ENCODE measurements around the gene FAM25A.

FAM25A gene

GRCh38 chr10:87066865-87067264, 46.8 kb downstream of the FAM25A start:
- DNase-seq = no peak

GRCh38 chr10:87068281-87068680, 48.2 kb downstream of the FAM25A start:
- no peak for DNase-seq

GRCh38 chr10:87072449-87072848, 52.4 kb downstream of the FAM25A start:
- no peak for DNase-seq
